Neuronal stem cell (in vitro differentiated cells): ENCODE data around the gene LGALS3BP.

Experiments
- DNase-seq: peaks from one replicate; pipeline ENCODE4 v3.0.0-alpha.2; 2013; ENCODE audit warnings: low spot score
- H2AFZ ChIP-seq: one replicate; pipeline ENCODE4 v1.6.1; 2013; ENCODE audit warnings: mild to moderate bottlenecking, low read length, inconsistent platforms
- H2AK5ac ChIP-seq: 2 replicates; pipeline ENCODE4 v1.6.1; 2013; ENCODE audit warnings: low read depth, mild to moderate bottlenecking, inconsistent platforms, low read length, moderate library complexity, mixed read lengths
- H2BK120ac ChIP-seq: 2 replicates; pipeline ENCODE4 v1.6.1; 2013; ENCODE audit warnings: low read depth, mild to moderate bottlenecking, inconsistent platforms, low read length, moderate library complexity, mixed read lengths
- H2BK12ac ChIP-seq: one replicate; pipeline ENCODE4 v1.6.1; 2013; ENCODE audit warnings: low read length, inconsistent platforms
- H2BK15ac ChIP-seq: 2 replicates; pipeline ENCODE4 v1.6.1; 2013; ENCODE audit warnings: mild to moderate bottlenecking, low read length, inconsistent platforms, mixed read lengths
- H2BK5ac ChIP-seq: one replicate; pipeline ENCODE4 v1.6.1; 2013; ENCODE audit warnings: inconsistent platforms, mild to moderate bottlenecking, low read length, moderate library complexity
- H3K14ac ChIP-seq: one replicate; pipeline ENCODE4 v1.6.1; 2013; ENCODE audit warnings: low read length, inconsistent platforms
- H3K18ac ChIP-seq: 2 replicates; pipeline ENCODE4 v1.6.1; 2013; ENCODE audit warnings: low read length, inconsistent platforms
- H3K23ac ChIP-seq: 2 replicates; pipeline ENCODE4 v1.6.1; 2013; ENCODE audit warnings: low read depth, mild to moderate bottlenecking, mixed read lengths, low read length, inconsistent platforms; ENCODE audit not compliant: poor library complexity
- H3K27ac ChIP-seq: replicated peaks from 3 replicates; pipeline ENCODE4 v1.5.1; 2013; ENCODE audit warnings: low read length, inconsistent platforms
- H3K27me3 ChIP-seq, 3 experiments: 2 replicates each; pipeline ENCODE4 v1.6.1; 2013; ENCODE audit warnings: low read length in 3 of 3, mild to moderate bottlenecking in 2 of 3, inconsistent platforms in 1 of 3, low read depth in 1 of 3, mixed read lengths in 1 of 3, moderate library complexity in 1 of 3; ENCODE audit not compliant: control insufficient read depth in 3 of 3, insufficient read depth in 3 of 3
- H3K36me3 ChIP-seq, 2 donors: replicated peaks in 1 of 2; 2 replicates each; pipeline ENCODE4 v1.6.1; 2013; ENCODE audit warnings: low read length in 2 of 2; ENCODE audit not compliant: control insufficient read depth in 2 of 2, insufficient read depth in 2 of 2
- H3K4ac ChIP-seq: 2 replicates; pipeline ENCODE4 v1.6.1; 2013; ENCODE audit warnings: inconsistent platforms, mild to moderate bottlenecking, low read length, moderate library complexity
- H3K4me1 ChIP-seq, 2 donors: 1 replicate in 1 of 2; 2 replicates in 1 of 2; pipeline ENCODE4 v1.6.1; 2013; ENCODE audit warnings: low read length in 2 of 2, low read depth in 1 of 2; ENCODE audit not compliant: control insufficient read depth in 2 of 2, insufficient read depth in 1 of 2
- H3K4me2 ChIP-seq: one replicate; pipeline ENCODE4 v1.6.1; 2013; ENCODE audit warnings: mild to moderate bottlenecking, low read length, inconsistent platforms; ENCODE audit not compliant: insufficient read depth, poor library complexity, severe bottlenecking
- H3K4me3 ChIP-seq, 2 donors: 2 replicates each; pipeline ENCODE4 v1.5.1; 2013; ENCODE audit warnings: low read length in 2 of 2, mild to moderate bottlenecking in 2 of 2, inconsistent platforms in 1 of 2, moderate library complexity in 1 of 2
- H3K79me1 ChIP-seq: one replicate; pipeline ENCODE4 v1.6.1; 2013; ENCODE audit warnings: low read depth, mild to moderate bottlenecking, inconsistent platforms, low read length, moderate library complexity
- H3K9ac ChIP-seq: one replicate; pipeline ENCODE4 v1.6.1; 2013; ENCODE audit warnings: mild to moderate bottlenecking, low read depth, low read length, inconsistent platforms; ENCODE audit not compliant: poor library complexity
- H3K9me3 ChIP-seq, 2 donors: replicated peaks in 1 of 2; 2 replicates each; pipeline versions ENCODE3 to v1.6.1; 2013; ENCODE audit warnings: low read length in 2 of 2, mild to moderate bottlenecking in 2 of 2, inconsistent platforms in 1 of 2, low read depth in 1 of 2, mixed read lengths in 1 of 2, moderate library complexity in 1 of 2; ENCODE audit not compliant: control insufficient read depth in 2 of 2, insufficient read depth in 1 of 2
- H4K8ac ChIP-seq: one replicate; pipeline ENCODE4 v1.6.1; 2013; ENCODE audit warnings: low read depth, mild to moderate bottlenecking, inconsistent platforms, low read length, moderate library complexity
- H4K91ac ChIP-seq: one replicate; pipeline ENCODE4 v1.6.1; 2013; ENCODE audit warnings: low read length, low read depth, mild to moderate bottlenecking, inconsistent platforms; ENCODE audit not compliant: poor library complexity
- WGBS, 2 donors: extraction: QIAGEN DNeasy Blood & Tissue Kit; methylation state at CpG; one replicate each; pipeline ENCODE4 v1.1.7; 2013; ENCODE audit warnings: missing lambda C conversion rate in 2 of 2, mixed read lengths in 1 of 2; ENCODE audit not compliant: insufficient read length in 2 of 2, insufficient replicate concordance in 1 of 2; ENCODE audit errors: extremely low coverage in 2 of 2; 5-methylcytosine and 5-hydroxymethylcytosine counted together

LGALS3BP gene

GRCh38 chr17:79011451-79012147, 31.9 kb upstream of the LGALS3BP start:
- no peak overlapping the region for H3K4me3 ChIP-seq
- H2AK5ac ChIP-seq, result no peak overlapping the region
- H2BK12ac ChIP-seq, result no peak overlapping the region
- H3K27me3 ChIP-seq, result no peaks in the 10 kb centered on the region
- peaks cover 2 to 12% of the 10 kb centered on the region in 2 donors for H3K36me3 ChIP-seq
- peaks cover 5 to 22% of the 10 kb centered on the region in 2 donors for H3K9me3 ChIP-seq
- no peak overlapping the region for H3K27ac ChIP-seq
- H3K4ac ChIP-seq, result no peak overlapping the region
- H2AFZ ChIP-seq, result peak overlapping the region; percentile 66
- H3K4me1 ChIP-seq, result peaks cover 8 to 10% of the 10 kb centered on the region in 2 donors
- WGBS, 2 donors, result no CpG with 5 or more reads among the region's 5 CpGs
- no peak overlapping the region for H3K14ac ChIP-seq
- no peak for DNase-seq
- no peak overlapping the region for H2BK120ac ChIP-seq
- H4K91ac ChIP-seq, result no peak overlapping the region
- H3K18ac ChIP-seq, result no peak overlapping the region
- no peak overlapping the region for H2BK15ac ChIP-seq
- no peak overlapping the region for H2BK5ac ChIP-seq
- H3K79me1 ChIP-seq, result peaks cover 10% of the 10 kb centered on the region
- no peak overlapping the region for H3K9ac ChIP-seq
- no peak overlapping the region for H4K8ac ChIP-seq
- H3K23ac ChIP-seq, result no peak overlapping the region
- H3K4me2 ChIP-seq, result no peak overlapping the region

- no peak overlapping the region for H3K23ac ChIP-seq
- H3K79me1 ChIP-seq, result peaks cover 12% of the 10 kb centered on the region
- DNase-seq, result no peak
- H2BK5ac ChIP-seq, result peak overlapping the region; percentile 59
- no peak overlapping the region for H3K4ac ChIP-seq
- H3K9ac ChIP-seq, result no peak overlapping the region
- peak overlapping the region; percentile 94 for H3K18ac ChIP-seq
- H2AFZ ChIP-seq, result peak overlapping the region; percentile 92
- H2AK5ac ChIP-seq, result peak overlapping the region; percentile 77
- H4K8ac ChIP-seq, result no peak overlapping the region
- no peak overlapping the region for H4K91ac ChIP-seq
- peak overlapping the region in 1 of 2 donors; percentile 100 for H3K4me3 ChIP-seq
- WGBS, 2 donors, result no CpG with 5 or more reads among the region's 7 CpGs
- no peak overlapping the region for H2BK12ac ChIP-seq
- peaks cover 2 to 15% of the 10 kb centered on the region in 2 donors for H3K36me3 ChIP-seq
- no peaks in the 10 kb centered on the region for H3K27me3 ChIP-seq
- H2BK15ac ChIP-seq, result no peak overlapping the region
- peaks cover 10 to 13% of the 10 kb centered on the region in 2 donors for H3K4me1 ChIP-seq
- H3K27ac ChIP-seq, result no peak overlapping the region
- no peak overlapping the region for H2BK120ac ChIP-seq
- peak overlapping the region; percentile 35 for H3K4me2 ChIP-seq
- peaks cover 5 to 22% of the 10 kb centered on the region in 2 donors for H3K9me3 ChIP-seq
- H3K14ac ChIP-seq, result no peak overlapping the region
Observed at GRCh38 chr17:79010304-79010646, 30.6 kb upstream of the LGALS3BP start.

GRCh38 chr17:79009397-79010303, 29.9 kb upstream of the LGALS3BP start, which contains the start of gene CANT1:
CANT1 (minus strand) TSS chr17:79009764; CDS start chr17:78997622, 12,142 bp downstream.
- Histone ChIP-seq H2AK5ac (peak within 1 kb of the TSS; percentile 77), H3K79me1 (peaks cover 12% of the 10 kb centered on the region), H2BK12ac (no peak within 1 kb of the TSS), H2BK5ac (peak within 1 kb of the TSS; percentile 59), H3K18ac (peak within 1 kb of the TSS; percentile 94), H2AFZ (peak within 1 kb of the TSS; percentile 92), H2BK120ac (peak within 1 kb of the TSS; percentile 28), H3K9me3 (peaks cover 5 to 15% of the 10 kb centered on the region in 2 donors), H3K27ac (no peak within 1 kb of the TSS), H3K36me3 (peaks cover 2 to 15% of the 10 kb centered on the region in 2 donors), H3K4me2 (peak within 1 kb of the TSS; percentile 70), H3K9ac (peak within 1 kb of the TSS; percentile 95), H3K4me3 (peak within 1 kb of the TSS; percentile 92 to 100), H3K4me1 (peaks cover 10 to 13% of the 10 kb centered on the region in 2 donors), H2BK15ac (no peak within 1 kb of the TSS), H3K4ac (no peak within 1 kb of the TSS), H3K23ac (peak within 1 kb of the TSS; percentile 51), H4K91ac (peak within 1 kb of the TSS; percentile 85), H4K8ac (peak within 1 kb of the TSS; percentile 52), H3K14ac (peak within 1 kb of the TSS; percentile 90), H3K27me3 (no peaks in the 10 kb centered on the region)
- WGBS, 2 donors, result no CpG with 5 or more reads among the region's 73 CpGs
- DNase-seq, result peak; percentile 87
